Smooth muscle cell (in vitro differentiated cells): Measurements from ENCODE around the gene TMEM106A. TPM values are rescaled to one million over a fixed set of nuclear protein-coding genes. Genes with fewer than 3 reads are reported as not detected.
"Not testable (repeated sequence)": the region's sequence is repeated elsewhere in the genome, so short reads cannot be mapped to it uniquely, and the experiment has no call there.

Source experiments
- DNase-seq: peaks from one replicate; lab custom pipeline; 2025; ENCODE audit not compliant: unreplicated experiment; lab: John Stamatoyannopoulos, UW
- H2AFZ ChIP-seq: fragments of 200-600 bp; sonication (generic); 2 replicates; pipeline ENCODE4 v1.6.0; 2016; ENCODE audit warnings: antibody characterized with exemption, low read depth, mild to moderate bottlenecking
- H3F3A ChIP-seq: fragments of 200-600 bp; sonication (generic); 2 replicates; pipeline ENCODE4 v1.6.0; 2017; ENCODE audit warnings: antibody characterized with exemption, low read depth
- H3K27ac ChIP-seq: fragments of 200-600 bp; sonication (generic); 2 replicates; pipeline ENCODE4 v1.5.1; 2016; ENCODE audit warnings: low read depth, mild to moderate bottlenecking
- H3K27me3 ChIP-seq: fragments of 200-600 bp; sonication (generic); 2 replicates; pipeline ENCODE4 v1.6.1; 2016; ENCODE audit warnings: low read depth, mild to moderate bottlenecking
- H3K36me3 ChIP-seq: fragments of 200-600 bp; sonication (generic); 2 replicates; pipeline ENCODE4 v1.5.1; 2016; ENCODE audit warnings: low read depth
- H3K4me1 ChIP-seq: fragments of 200-600 bp; sonication (generic); 2 replicates; pipeline ENCODE4 v1.5.1; 2016; ENCODE audit warnings: low read depth
- H3K4me2 ChIP-seq: fragments of 200-600 bp; sonication (generic); 2 replicates; pipeline ENCODE4 v1.6.0; 2016; ENCODE audit warnings: mild to moderate bottlenecking
- H3K4me3 ChIP-seq: fragments of 200-600 bp; sonication (generic); 2 replicates; pipeline ENCODE4 v1.5.1; 2016; ENCODE audit warnings: mild to moderate bottlenecking
- H3K79me2 ChIP-seq: fragments of 200-600 bp; sonication (generic); 2 replicates; pipeline ENCODE4 v1.6.0; 2016; ENCODE audit warnings: low read depth, mild to moderate bottlenecking
- H3K9ac ChIP-seq: fragments of 200-600 bp; sonication (generic); 2 replicates; pipeline ENCODE4 v1.6.0; 2016; ENCODE audit warnings: low read depth
- H3K9me3 ChIP-seq: fragments of 200-600 bp; sonication (generic); replicated peaks from 2 replicates; pipeline ENCODE4 v1.5.1; 2016; ENCODE audit warnings: low read depth
- H4K20me1 ChIP-seq: fragments of 200-600 bp; sonication (generic); 2 replicates; pipeline ENCODE4 v1.6.0; 2016; ENCODE audit warnings: low read depth
- WGBS: methylation state at CpG from one replicate; pipeline ENCODE4 v1.1.7; 2016; ENCODE audit warnings: low lambda C conversion rate; 5-methylcytosine and 5-hydroxymethylcytosine counted together
- polyA plus RNA-seq: library from polyadenylated mRNA; unstranded; fragments of >200 nt; fragmentation: Nextera tagmentation; extraction: Ambion mirVana; gene quantifications from 2 replicates; pipeline ENCODE4 v1.2.1, GENCODE V29; 2016
- small RNA-seq: library from RNA; depleted of rRNA; stranded (forward); fragments of <200 nt; gene quantifications from one replicate; pipeline ENCODE3, GENCODE V24; 2014
- total RNA-seq: library from RNA; depleted of rRNA; stranded (reverse); fragments of >200 nt; gene quantifications from 2 replicates; pipeline ENCODE4 v1.2.3, GENCODE V29; 2014

Gene TMEM106A
- total and polyA plus RNA-seq, 2 experiments from 2014 or later, result 4.6 to 5.8 TPM

GRCh38 chr17:43232021-43232699 is 20.5 kb downstream of the TMEM106A start:
- 94% methylated on average over 21 of the region's 24 CpGs for WGBS
- not testable (repeated sequence) for H2AFZ ChIP-seq, H3K4me2 ChIP-seq, DNase-seq, H3K27me3 ChIP-seq, H4K20me1 ChIP-seq, H3K9ac ChIP-seq, H3K27ac ChIP-seq, H3K4me3 ChIP-seq, H3K4me1 ChIP-seq, H3K9me3 ChIP-seq, H3K79me2 ChIP-seq, H3F3A ChIP-seq, H3K36me3 ChIP-seq

- H3K9me3 ChIP-seq, H3F3A ChIP-seq, H3K4me2 ChIP-seq, H3K9ac ChIP-seq, DNase-seq, H2AFZ ChIP-seq, H3K4me1 ChIP-seq, H3K27me3 ChIP-seq, H3K27ac ChIP-seq, H3K36me3 ChIP-seq, H4K20me1 ChIP-seq, H3K4me3 ChIP-seq, H3K79me2 ChIP-seq: not testable (repeated sequence)
- WGBS, result 0% methylated on average over 3 of the region's 15 CpGs
Measured at GRCh38 chr17:43233263-43233662, 21.6 kb downstream of the TMEM106A start.

- H3K9me3 ChIP-seq, DNase-seq, H3F3A ChIP-seq, H3K4me2 ChIP-seq, H3K79me2 ChIP-seq, H3K27ac ChIP-seq, H3K4me3 ChIP-seq, H3K36me3 ChIP-seq, H3K27me3 ChIP-seq, H3K9ac ChIP-seq, H4K20me1 ChIP-seq, H3K4me1 ChIP-seq, H2AFZ ChIP-seq: not testable (repeated sequence)
- no CpG with 5 or more reads among the region's 31 CpGs for WGBS
Measured at GRCh38 chr17:43233877-43234276, 22.2 kb downstream of the TMEM106A start, which contains the start of gene RNU2-1. Gene RNU2-1 (minus strand): TSS chr17:43233977.

GRCh38 chr17:43239597-43239996 is 27.9 kb downstream of the TMEM106A start:
- no CpG with 5 or more reads among the region's 26 CpGs for WGBS
- not testable (repeated sequence) for H3K27me3 ChIP-seq, H3K27ac ChIP-seq, H3K36me3 ChIP-seq, H3K4me2 ChIP-seq, H3K4me3 ChIP-seq, H3K4me1 ChIP-seq, H3K9me3 ChIP-seq, H3K79me2 ChIP-seq, H3K9ac ChIP-seq, H4K20me1 ChIP-seq, H3F3A ChIP-seq, H2AFZ ChIP-seq, DNase-seq

- not testable (repeated sequence) for H3K36me3 ChIP-seq, H3K27ac ChIP-seq, H3K4me1 ChIP-seq, H4K20me1 ChIP-seq, H3K9ac ChIP-seq, H3K4me3 ChIP-seq, H3K9me3 ChIP-seq, DNase-seq, H3K27me3 ChIP-seq, H3F3A ChIP-seq, H3K4me2 ChIP-seq, H3K79me2 ChIP-seq, H2AFZ ChIP-seq
- WGBS, result no CpG with 5 or more reads among the region's 34 CpGs
Measured at GRCh38 chr17:43240596-43241352, 29.1 kb downstream of the TMEM106A start.

GRCh38 chr17:43246456-43246855 is 34.8 kb downstream of the TMEM106A start:
- H3K4me1 ChIP-seq, H3K27me3 ChIP-seq, H3F3A ChIP-seq, H2AFZ ChIP-seq, H3K36me3 ChIP-seq, H3K9me3 ChIP-seq, H3K27ac ChIP-seq, DNase-seq, H3K4me2 ChIP-seq, H3K79me2 ChIP-seq, H3K4me3 ChIP-seq, H4K20me1 ChIP-seq, H3K9ac ChIP-seq: not testable (repeated sequence)
- 34% methylated on average over 19 of the region's 23 CpGs for WGBS

Small RNA genes within 50 kb of the gene (small RNA-seq; reads per million reads assigned to genes)
- gene AC060780.2, result 0.11 reads per million
- not detected for gene AC060780.3
- gene RF00004, result not detected
- gene RNU2-1, result not detected

Other genes with a start within 250 kb of the TMEM106A start
- gene AARSD1, start 247.4 kb upstream of the TMEM106A start, total RNA-seq, result 18.6 and 22.0 TPM in 2 replicates
- 48.0 and 74.0 TPM in 2 replicates for gene AARSD1, start 247.4 kb upstream of the TMEM106A start, polyA plus RNA-seq
- gene PTGES3L, start 231.8 kb upstream of the TMEM106A start, total RNA-seq, result 1.3 and 6.7 TPM in 2 replicates
- gene PTGES3L, start 231.8 kb upstream of the TMEM106A start, polyA plus RNA-seq, result 6.8 and 8.3 TPM in 2 replicates
- gene RUNDC1, start 231.3 kb upstream of the TMEM106A start, total RNA-seq, result 8.2 and 9.3 TPM in 2 replicates
- 15.7 and 19.2 TPM in 2 replicates for gene RUNDC1, start 231.3 kb upstream of the TMEM106A start, polyA plus RNA-seq
- gene RPL27, start 213.5 kb upstream of the TMEM106A start, total RNA-seq, result 1,947 and 2,084 TPM in 2 replicates
- gene RPL27, start 213.5 kb upstream of the TMEM106A start, polyA plus RNA-seq, result 963 and 994 TPM in 2 replicates
- gene IFI35, start 205.1 kb upstream of the TMEM106A start, total RNA-seq, result 1.5 and 1.9 TPM in 2 replicates
- gene IFI35, start 205.1 kb upstream of the TMEM106A start, polyA plus RNA-seq, result 6.3 and 7.4 TPM in 2 replicates
- gene VAT1, start 189.5 kb upstream of the TMEM106A start, total RNA-seq, result 146 and 174 TPM in 2 replicates
- gene VAT1, start 189.5 kb upstream of the TMEM106A start, polyA plus RNA-seq, result 218 and 229 TPM in 2 replicates
- 0.27 and 0.81 TPM in 2 replicates for gene RND2, start 186.6 kb upstream of the TMEM106A start, total RNA-seq
- 1.1 and 1.7 TPM in 2 replicates for gene RND2, start 186.6 kb upstream of the TMEM106A start, polyA plus RNA-seq
- 17.2 and 22.7 TPM in 2 replicates for gene BRCA1, start 86.5 kb upstream of the TMEM106A start, total RNA-seq
- 2.7 and 5.4 TPM in 2 replicates for gene BRCA1, start 86.5 kb upstream of the TMEM106A start, polyA plus RNA-seq
- 73.9 and 88.5 TPM in 2 replicates for gene NBR1, start 40.7 kb upstream of the TMEM106A start, total RNA-seq
- gene NBR1, start 40.7 kb upstream of the TMEM106A start, polyA plus RNA-seq, result 43.5 and 47.6 TPM in 2 replicates
- gene CCDC200, start 16.7 kb downstream of the TMEM106A start, total RNA-seq, result not detected in 2 replicates
- gene CCDC200, start 16.7 kb downstream of the TMEM106A start, polyA plus RNA-seq, result 1.1 and 4.1 TPM in 2 replicates
- gene RNU2-1, start 22.1 kb downstream of the TMEM106A start, total RNA-seq, result not detected in 2 replicates
- 13.8 and 18.0 TPM in 2 replicates for gene RNU2-1, start 22.1 kb downstream of the TMEM106A start, polyA plus RNA-seq
- 9.9 and 10.3 TPM in 2 replicates for gene ARL4D, start 187.1 kb downstream of the TMEM106A start, total RNA-seq
- gene ARL4D, start 187.1 kb downstream of the TMEM106A start, polyA plus RNA-seq, result 25.9 and 27.6 TPM in 2 replicates